ENCODE measurements around the gene SYNGR2. TPM values are rescaled to one million over a fixed set of nuclear protein-coding genes. Genes with fewer than 3 reads are reported as not detected.
"Not testable (repeated sequence)": the region's sequence is repeated elsewhere in the genome, so short reads cannot be mapped to it uniquely, and the experiment has no call there.

Gene SYNGR2
- total RNA-seq, 1 experiment from 2014 or later, result 19.5 TPM

DNA sequence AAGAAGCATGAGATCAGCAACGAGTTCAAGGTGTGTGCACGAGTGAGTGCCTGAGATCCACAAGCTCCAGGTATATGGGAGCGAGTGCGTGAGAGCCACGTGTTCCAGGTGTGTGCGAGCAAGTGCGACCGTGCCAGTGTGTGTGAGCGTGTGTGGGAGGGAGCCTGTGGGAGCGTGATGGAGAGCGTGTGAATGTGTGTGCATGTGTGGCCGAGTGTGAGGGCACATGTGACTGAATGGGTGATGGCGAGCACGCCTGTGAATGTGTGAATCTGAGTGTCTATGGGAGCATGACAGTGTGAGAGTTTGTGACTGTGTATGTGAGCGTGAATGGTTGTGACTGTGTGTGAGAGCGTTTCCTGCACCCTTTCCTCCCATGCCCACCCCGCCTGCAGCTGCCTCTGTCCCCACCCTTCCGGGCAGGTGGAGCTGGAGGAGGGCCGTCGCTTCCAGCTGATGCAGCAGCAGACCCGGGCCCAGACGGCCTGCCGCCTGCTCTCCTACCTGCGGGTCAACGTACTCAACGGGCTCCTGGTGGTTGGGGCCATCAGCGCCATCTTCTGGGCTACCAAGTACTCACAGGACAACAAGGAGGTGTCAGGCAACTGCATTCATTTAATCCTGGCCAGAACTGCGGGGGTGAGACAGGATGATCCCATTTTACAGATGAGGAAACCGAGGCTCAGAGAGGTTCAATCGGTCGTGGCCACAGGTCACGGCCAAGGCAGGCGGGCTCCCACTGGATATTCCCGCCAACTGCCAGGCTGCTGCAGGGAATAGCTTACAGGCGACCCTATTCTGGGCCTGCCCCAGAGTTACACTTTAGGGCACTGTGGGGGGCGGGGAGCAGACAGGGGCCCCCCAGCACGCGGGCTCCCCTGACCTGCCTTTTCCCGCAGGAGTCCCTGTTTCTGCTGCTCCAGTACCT, 34.1 kb upstream of the SYNGR2 start:
- peaks cover 4% of the 10 kb centered on the region; the same call in 1 of the 2 replicates for H3K4me1 ChIP-seq
- H3K36me3 ChIP-seq, result no peaks in the 10 kb centered on the region
- no peak overlapping the region for H3K4me3 ChIP-seq
- no peaks in the 10 kb centered on the region for H3K9me3 ChIP-seq (replicated peaks)
- H3K27me3 ChIP-seq, result no peaks in the 10 kb centered on the region
- peak; percentile 10 to 70 for DNase-seq
- no peak overlapping the region for H3K27ac ChIP-seq

DNA sequence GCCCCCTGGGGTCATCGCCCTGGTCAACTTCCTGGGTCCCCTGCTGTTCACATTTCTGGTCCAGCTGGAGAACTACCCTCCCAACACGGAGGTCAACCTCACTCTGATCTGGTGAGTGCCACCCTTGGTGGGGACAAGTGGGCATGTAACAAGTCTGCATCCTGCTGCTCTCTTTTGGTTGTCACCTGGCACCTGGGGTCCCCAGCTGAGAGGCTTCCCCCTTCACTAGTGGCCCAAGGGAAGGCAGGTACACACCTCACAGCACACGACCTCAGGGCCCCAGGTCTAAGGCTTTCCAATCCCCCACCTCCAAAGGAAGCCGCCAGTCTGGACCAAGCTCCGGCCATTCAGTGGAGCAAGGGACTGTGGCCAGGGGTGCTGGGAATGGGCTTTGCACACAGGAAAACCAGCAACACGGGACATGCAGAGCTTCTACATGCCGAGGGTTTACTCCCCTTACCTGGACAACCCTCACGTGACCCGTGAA, 33.4 kb upstream of the SYNGR2 start:
- no peak overlapping the region for H3K27ac ChIP-seq
- no peak for DNase-seq
- no peaks in the 10 kb centered on the region for H3K27me3 ChIP-seq

DNA sequence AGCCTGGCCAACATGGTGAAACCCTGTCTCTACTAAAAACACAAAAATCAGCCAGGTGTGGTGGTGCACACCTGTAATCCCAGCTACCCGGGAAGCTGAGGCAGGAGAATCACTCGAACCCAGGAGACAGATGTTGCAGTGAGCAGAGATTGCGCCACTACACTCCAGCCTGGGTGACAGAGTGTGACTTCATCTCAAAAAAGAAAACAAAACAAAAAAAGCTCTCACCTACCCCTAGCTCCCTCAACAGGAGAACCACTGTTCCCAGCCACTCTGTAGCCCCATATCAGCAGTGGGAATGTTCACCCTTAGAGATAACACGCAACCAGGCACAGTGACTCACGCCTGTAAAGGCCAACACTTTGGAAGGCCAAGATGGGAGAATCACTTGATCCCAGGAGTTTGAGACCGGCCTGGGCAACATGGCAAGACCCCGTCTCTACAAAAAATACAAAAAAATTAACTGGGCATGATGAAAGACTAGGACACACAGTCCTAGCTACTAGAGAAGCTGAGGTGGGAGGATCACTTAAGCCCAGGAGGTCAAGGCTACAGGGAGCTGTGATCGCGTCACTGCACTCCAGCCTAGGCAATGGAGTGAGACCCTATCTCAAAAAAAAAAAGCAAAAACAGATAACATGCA, 32.4 kb upstream of the SYNGR2 start:
- Histone ChIP-seq H3K4me3 (no peak overlapping the region), H3K27ac (no peak overlapping the region), H3K9me3 (replicated peaks) (no peaks in the 10 kb centered on the region), H3K27me3 (no peaks in the 10 kb centered on the region), H3K36me3 (no peaks in the 10 kb centered on the region), H3K4me1 (no peaks in the 10 kb centered on the region)
- DNase-seq, result no peak

More for the DNA sequence above, 33.4 kb upstream of the SYNGR2 start:
- H3K36me3 ChIP-seq, result no peaks in the 10 kb centered on the region
- 0 out of 2 replicates have a peak, but pooled peaks cover 3% of the 10 kb centered on the region for H3K4me1 ChIP-seq
- H3K9me3 ChIP-seq (replicated peaks), result no peaks in the 10 kb centered on the region
- no peak overlapping the region for H3K4me3 ChIP-seq

DNA sequence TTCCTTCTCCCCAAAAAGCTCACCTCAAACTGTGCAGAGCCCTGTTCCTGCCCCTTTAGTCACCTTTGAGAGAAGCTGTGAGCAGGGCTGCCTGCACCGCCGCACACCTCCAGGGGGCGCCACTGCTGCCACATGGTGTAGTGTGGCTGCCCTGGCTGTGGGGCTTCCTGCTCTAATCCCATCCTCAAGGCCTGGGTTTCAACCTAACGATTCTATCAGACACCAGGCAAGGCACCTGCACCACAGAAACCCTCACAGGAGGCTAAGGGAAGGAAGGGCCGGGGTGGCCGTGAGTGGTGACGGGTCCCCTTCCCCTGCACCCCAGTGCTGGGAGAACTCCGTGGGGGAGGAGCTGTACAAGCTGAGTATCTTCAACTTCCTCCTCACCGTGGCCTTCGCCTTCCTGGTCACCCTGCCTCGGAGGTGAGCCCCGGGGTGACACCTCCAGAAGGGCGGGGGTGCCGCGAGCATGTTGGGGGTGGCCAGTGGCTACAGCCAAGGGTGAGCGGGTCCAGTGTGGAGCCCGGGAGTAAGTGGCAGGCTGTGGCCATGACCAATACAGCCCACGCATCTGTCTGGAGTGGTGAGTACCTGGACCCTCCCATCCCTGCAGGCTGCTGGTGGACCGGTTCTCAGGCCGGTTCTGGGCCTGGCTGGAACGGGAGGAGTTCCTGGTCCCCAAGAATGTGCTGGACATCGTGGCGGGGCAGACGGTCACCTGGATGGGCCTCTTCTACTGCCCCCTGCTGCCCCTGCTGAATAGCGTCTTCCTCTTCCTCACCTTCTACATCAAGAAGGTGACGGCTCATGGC, 30.8 kb upstream of the SYNGR2 start:
- DNase-seq, result no peak
- Histone ChIP-seq H3K4me3 (no peak overlapping the region), H3K27me3 (no peaks in the 10 kb centered on the region), H3K36me3 (no peaks in the 10 kb centered on the region), H3K9me3 (replicated peaks) (no peaks in the 10 kb centered on the region), H3K27ac (no peak overlapping the region), H3K4me1 (no peaks in the 10 kb centered on the region)

DNA sequence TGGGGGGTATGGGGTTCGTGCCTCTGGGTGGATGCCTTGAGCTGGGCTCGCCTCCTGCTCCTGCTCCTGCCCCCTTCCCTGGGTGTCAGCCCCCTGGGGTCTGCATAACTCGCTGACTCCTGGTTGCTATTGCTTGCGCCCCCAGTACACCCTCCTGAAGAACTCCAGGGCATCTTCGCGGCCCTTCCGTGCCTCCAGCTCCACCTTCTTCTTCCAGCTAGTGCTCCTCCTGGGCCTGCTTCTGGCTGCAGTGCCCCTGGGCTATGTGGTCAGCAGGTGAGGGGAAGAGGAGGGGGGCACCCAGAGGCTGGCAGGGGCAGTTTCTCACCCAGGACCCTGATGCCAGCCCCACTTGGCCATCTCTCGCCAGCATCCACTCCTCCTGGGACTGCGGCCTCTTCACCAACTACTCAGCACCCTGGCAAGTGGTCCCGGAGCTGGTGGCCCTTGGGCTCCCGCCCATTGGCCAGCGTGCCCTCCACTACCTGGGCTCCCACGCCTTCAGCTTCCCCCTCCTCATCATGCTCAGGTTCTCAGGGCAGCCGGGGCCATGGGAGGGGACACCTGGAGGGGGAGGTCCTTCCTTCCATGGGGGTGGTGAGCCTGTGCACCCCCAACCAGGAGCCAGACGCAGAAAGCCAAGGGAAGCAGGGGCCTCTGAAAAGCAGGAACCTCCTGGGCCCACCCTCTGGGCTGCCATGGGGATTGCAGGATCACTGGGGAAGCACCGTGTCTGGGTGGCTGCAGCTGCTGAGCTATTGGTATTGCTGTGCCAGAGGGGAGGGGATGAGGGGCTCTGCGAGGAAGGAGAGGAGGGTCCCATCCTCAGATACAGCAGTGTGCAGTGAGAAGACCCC, 29.9 kb upstream of the SYNGR2 start:
- Histone ChIP-seq H3K9me3 (replicated peaks) (no peaks in the 10 kb centered on the region), H3K27me3 (no peaks in the 10 kb centered on the region), H3K27ac (no peak overlapping the region), H3K4me3 (no peak overlapping the region), H3K4me1 (peaks cover 4% of the 10 kb centered on the region), H3K36me3 (no peaks in the 10 kb centered on the region)
- no peak for DNase-seq

DNA sequence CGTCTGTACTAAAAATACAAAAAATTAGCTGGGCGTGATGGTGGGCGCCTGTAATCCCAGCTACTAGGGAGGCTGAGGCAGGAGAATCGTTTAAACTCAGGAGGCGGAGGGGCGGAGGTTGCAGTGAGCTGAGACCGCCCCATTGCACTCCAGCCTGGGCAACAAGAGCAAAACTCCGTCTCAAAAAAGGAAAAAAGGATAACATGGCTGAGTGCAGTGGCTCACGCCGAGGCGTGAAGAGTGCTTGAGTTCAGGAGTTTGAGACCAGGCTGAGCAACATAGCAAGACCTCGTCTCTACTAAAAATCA, 28.6 kb upstream of the SYNGR2 start:
- not testable (repeated sequence) for H3K27ac ChIP-seq; H3K36me3 ChIP-seq; H3K4me3 ChIP-seq; DNase-seq; H3K27me3 ChIP-seq; H3K9me3 ChIP-seq (replicated peaks)
- H3K4me1 ChIP-seq, result peaks cover 18% of the 10 kb centered on the region

DNA sequence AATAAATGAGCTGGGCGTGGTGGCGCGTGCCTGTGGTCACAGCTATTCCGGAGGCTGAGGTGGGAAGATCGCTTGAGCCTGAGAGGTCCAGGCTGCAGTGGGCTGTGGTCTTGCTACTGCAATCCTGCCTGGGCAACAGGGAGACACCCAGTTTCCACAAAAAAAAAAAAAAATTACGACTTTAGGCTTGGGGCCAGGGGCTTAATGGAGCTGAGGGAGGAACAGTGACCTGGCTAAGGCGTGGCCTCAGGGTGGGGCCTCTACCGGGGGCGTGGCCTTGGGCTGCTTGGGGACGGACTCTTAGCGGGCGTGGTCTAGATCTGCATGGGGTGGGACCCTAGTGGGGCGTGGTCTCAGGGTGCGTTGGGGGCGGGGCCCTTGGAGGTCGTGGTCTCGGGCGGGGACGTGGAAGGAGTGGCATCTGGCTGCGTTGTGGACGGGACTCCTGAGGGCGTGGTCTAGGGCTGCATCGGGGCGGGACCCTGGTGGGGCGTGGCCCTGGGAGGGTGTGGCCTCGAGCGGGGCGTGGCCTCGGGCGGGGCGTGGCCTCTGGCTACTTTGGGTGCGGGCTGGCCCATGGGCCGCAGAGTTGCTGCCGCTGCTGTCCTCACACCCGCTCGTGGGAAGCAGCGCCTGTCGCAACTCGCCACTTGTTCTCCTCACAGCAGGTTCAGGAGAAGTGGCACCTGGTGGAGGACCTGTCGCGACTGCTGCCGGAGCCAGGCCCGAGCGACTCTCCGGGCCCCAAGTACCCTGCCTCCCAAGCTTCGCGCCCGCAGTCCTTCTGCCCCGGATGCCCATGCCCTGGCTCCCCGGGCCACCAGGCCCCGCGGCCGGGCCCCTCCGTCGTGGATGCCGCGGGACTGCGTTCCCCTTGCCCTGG, 28.0 kb upstream of the SYNGR2 start:
- DNase-seq, result peak; percentile 100
- Histone ChIP-seq H3K36me3 (no peaks in the 10 kb centered on the region), H3K27ac (no peak overlapping the region), H3K4me1 (peaks cover 24% of the 10 kb centered on the region), H3K9me3 (replicated peaks) (no peaks in the 10 kb centered on the region), H3K4me3 (no peak overlapping the region), H3K27me3 (no peaks in the 10 kb centered on the region)

DNA sequence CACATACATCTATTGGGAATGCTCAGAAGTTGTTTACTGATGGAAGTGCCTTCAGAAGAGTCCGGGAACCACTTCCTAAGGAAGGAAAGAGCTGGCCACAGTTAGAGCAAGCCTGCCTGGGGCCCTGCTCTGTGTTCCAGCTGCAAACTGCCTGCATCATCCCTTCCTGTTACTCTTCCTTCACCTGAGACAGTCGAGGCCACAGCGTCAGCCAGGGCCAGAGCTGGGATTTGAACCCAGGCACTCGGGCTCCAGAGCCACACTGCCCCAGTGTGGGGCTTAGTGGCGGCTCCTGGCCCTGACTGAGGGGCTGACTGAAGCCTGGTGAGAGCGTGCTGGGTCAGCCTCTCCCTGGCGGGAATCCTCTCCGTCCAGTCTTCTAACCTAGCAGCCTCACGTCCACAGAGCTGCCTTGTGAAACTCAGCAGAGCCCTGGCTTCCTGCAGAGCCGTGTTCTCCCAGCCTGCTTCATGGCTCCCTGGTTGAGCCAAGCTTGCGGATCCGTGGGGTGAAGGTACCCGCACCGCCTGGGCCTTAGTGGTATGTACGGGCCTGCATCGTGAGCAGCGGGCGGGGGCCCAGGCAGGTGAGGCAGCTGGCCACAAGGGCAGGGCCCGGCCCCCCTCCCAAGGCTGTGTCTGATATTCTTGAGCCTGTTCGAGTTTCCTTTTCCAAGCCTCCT, 26.8 kb upstream of the SYNGR2 start:
- Histone ChIP-seq H3K27me3 (no peaks in the 10 kb centered on the region), H3K9me3 (replicated peaks) (no peaks in the 10 kb centered on the region), H3K4me3 (no peak overlapping the region), H3K36me3 (no peaks in the 10 kb centered on the region), H3K4me1 (peaks cover 26% of the 10 kb centered on the region), H3K27ac (no peak overlapping the region)
- no peak for DNase-seq

DNA sequence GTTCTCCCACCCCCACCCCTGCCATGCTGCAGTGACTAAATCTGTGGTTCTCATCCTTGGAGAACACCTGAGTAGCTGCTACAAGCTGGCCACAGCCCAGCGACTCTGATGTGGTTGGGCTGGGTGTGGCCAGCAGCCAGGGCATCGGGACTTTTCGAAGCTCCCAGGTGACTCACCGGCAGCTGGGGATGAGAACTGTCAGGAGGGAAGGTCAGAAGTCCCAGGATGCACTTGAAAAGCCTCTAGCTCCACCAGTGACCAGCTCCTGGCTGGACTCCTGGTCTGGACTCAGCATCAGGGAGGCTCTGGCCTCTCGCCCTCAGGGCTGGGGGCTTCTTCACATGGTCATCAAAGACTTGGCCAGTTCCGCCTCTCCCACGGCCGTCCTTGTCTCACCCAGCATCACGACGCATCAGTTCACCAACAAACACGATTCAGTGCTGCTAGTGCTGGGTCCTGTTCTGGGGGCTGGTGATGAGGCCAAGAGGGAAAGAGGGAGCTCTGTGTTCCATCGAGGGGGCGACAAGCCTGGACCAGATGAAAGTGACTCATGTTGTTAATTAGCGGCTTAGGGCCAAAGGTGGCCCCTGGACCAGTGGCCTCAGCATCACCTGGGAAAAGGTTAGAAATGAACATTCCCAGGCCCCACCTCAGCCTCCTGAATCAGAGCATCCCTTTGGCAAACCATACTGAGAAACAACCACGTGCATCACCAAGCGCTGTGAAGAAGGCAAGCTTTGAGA, 26.1 kb upstream of the SYNGR2 start:
- H3K27ac ChIP-seq, result no peak overlapping the region
- DNase-seq, result no peak
- no peaks in the 10 kb centered on the region; the same call in 1 of the 2 replicates for H3K27me3 ChIP-seq
- H3K9me3 ChIP-seq (replicated peaks), result no peaks in the 10 kb centered on the region
- H3K4me3 ChIP-seq, result no peak overlapping the region
- peaks cover 26% of the 10 kb centered on the region for H3K4me1 ChIP-seq
- H3K36me3 ChIP-seq, result no peaks in the 10 kb centered on the region

DNA sequence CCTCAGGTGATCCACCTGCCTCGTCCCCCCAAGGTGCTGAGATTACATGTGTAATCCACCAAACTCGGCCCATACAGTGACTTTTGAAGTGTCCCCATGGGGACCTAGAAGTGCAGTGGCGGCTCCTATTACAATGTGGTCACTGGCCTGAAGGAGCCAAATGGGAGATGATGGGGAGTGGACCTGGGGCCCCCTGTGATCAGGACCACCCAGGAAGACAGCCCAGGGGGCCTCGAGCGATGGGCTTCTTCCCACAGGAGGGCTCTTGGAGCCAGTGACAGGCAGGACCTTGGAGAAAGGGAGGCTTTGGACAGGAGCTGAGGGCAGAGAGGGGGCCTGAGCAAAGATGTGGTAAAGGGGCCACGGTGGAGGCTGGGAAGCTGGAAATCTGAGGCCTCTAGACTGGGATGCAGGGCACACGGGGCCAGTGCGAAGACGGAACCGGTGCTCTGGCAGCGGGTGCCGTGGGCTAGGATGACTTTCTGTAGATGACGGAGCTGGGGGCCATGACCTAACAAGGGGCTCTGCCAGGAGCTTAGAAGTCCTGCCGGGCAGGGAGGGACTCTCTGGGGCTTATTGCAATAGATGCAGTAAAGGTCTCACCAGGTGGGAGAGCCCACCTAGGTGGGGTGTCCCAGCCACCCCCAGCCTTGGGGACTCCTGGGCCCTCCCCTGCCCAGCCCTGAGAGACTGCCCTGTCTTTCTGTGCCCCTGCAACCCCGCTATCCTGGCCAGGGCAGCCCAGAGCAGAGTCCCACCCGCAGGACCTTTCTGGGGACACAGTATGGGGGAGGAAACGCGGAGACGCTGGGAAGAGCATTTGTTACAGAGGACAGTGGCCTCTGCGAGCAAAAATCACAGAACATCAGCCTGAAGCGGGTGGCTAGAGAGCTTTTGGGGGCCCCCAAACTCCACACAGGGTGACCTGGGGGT, 24.9 kb upstream of the SYNGR2 start:
- Histone ChIP-seq H3K27me3 (no peaks in the 10 kb centered on the region; the same call in 1 of the 2 replicates), H3K4me1 (peaks cover 26% of the 10 kb centered on the region), H3K9me3 (replicated peaks) (no peaks in the 10 kb centered on the region), H3K4me3 (no peak overlapping the region), H3K36me3 (no peaks in the 10 kb centered on the region), H3K27ac (no peak overlapping the region)
- peak in 1 of 2 experiments; percentile 50 for DNase-seq

DNA sequence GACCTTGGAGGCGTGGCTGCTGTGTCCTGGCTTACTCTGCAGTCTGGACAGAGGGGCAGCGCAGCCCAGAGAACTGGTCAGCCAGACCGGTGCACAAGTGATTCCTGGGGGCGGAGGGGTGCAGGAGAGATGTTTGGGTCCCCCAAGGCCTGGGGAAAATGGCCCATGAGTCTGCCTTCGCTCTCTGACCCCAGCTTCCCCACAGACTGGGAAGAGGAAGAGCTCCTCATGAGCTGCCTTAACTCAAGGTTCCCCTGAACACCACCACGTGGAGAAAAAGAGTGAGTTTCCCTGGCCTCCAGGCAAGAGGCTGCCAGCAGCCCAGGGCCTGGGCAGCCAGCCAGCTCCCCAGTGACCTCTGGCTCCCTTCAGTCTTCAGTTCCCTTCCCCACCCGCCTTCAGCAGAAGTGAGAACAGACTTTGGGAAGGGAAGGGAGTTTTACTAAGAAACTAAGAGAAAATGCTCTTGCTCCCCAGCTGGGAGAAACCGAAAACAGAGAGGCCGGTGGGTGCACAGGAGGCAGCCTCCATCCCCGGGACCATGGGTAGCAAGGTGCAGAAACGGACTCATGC, 24.1 kb upstream of the SYNGR2 start:
- Histone ChIP-seq H3K4me1 (peaks cover 26% of the 10 kb centered on the region), H3K4me3 (no peak overlapping the region), H3K27ac (no peak overlapping the region), H3K36me3 (no peaks in the 10 kb centered on the region), H3K9me3 (replicated peaks) (no peaks in the 10 kb centered on the region), H3K27me3 (no peaks in the 10 kb centered on the region; the same call in 1 of the 2 replicates)
- peak; percentile 78 to 86 for DNase-seq
